Vagina (tissue), 2 donors: ENCODE results near the gene AGL.
"Not testable (repeated sequence)": the region's sequence is repeated elsewhere in the genome, so short reads cannot be mapped to it uniquely, and the experiment has no call there.

ENCODE experiments used
- CTCF ChIP-seq, 3 experiments: fragments of 450-650 bp in 2 of 3; fragments of 200-600 bp in 1 of 3; sonication (generic) in 1 of 3; IDR thresholded peaks; one replicate each; pipeline ENCODE4 v1.5.1; 2017 to 2019; ENCODE audit warnings: antibody characterized with exemption in 3 of 3, mild to moderate bottlenecking in 2 of 3, moderate library complexity in 2 of 3
- POLR2A ChIP-seq, 2 donors: fragments of 450-650 bp; IDR thresholded peaks; one replicate each; pipeline ENCODE4 v1.6.1; 2017; ENCODE audit warnings: antibody characterized with exemption in 2 of 2, mild to moderate bottlenecking in 2 of 2, moderate library complexity in 2 of 2

- TF ChIP-seq CTCF, POLR2A (IDR thresholded peaks at IDR 0.05): not testable (repeated sequence)
Observed at GRCh38 chr1:99959189-99959705, 109.1 kb downstream of the AGL start.
